WTC11 (cell line): ENCODE measurements around the gene EPHB3. TPM values are rescaled to one million over a fixed set of nuclear protein-coding genes. Genes with fewer than 3 reads are reported as not detected.

Source experiments
- ATAC-seq: fragments of 200-7000 bp; cut with Tn5 transposase; 2 replicates; pipeline ENCODE4 v1.10.0; 2021; ENCODE audit warnings: mild to moderate bottlenecking, moderate library complexity
- CTCF ChIA-PET: fragments of 300-600 bp; sonication (Branson Sonifier 250); formaldehyde crosslinking; loops from one replicate; lab custom pipeline; 2021; ENCODE audit warnings: antibody characterized with exemption; lab: Charles Lee
- POLR2A ChIA-PET: fragments of 350-600 bp; sonication (Branson Sonifier 250); formaldehyde crosslinking; loops from one replicate; lab custom pipeline; 2021; ENCODE audit warnings: antibody characterized with exemption; lab: Charles Lee
- DNase-seq: peaks from one replicate; pipeline ENCODE4 v3.0.0; 2021; ENCODE audit warnings: low spot score
- H3K27ac Mint-ChIP-seq: 2 replicates; pipeline ENCODE4 v1.8.0; 2021; ENCODE audit warnings: mixed read lengths
- H3K27me3 Mint-ChIP-seq: 2 replicates; pipeline ENCODE4 v1.8.0; 2021; ENCODE audit warnings: low read depth, mild to moderate bottlenecking, moderate library complexity, mixed read lengths
- H3K36me3 Mint-ChIP-seq: 2 replicates; pipeline ENCODE4 v1.8.0; 2021; ENCODE audit warnings: mixed read lengths
- H3K4me1 Mint-ChIP-seq: 2 replicates; pipeline ENCODE4 v1.8.0; 2022; ENCODE audit warnings: mixed read lengths
- H3K4me3 Mint-ChIP-seq: 2 replicates; pipeline ENCODE4 v1.8.0; 2021; ENCODE audit warnings: mild to moderate bottlenecking, moderate library complexity, mixed read lengths
- H3K9me3 Mint-ChIP-seq: 2 replicates; pipeline ENCODE4 v1.8.0; 2021; ENCODE audit warnings: mixed read lengths
- ARID4B ChIP-seq: sonication (generic); formaldehyde crosslinking; IDR thresholded peaks from 2 replicates; pipeline ENCODE4 v1.8.0; 2023; ENCODE audit warnings: missing genetic modification reagents, mild to moderate bottlenecking, borderline replicate concordance
- E2F5 ChIP-seq: sonication (generic); formaldehyde crosslinking; IDR thresholded peaks from 2 replicates; pipeline ENCODE4 v1.8.1; 2022; ENCODE audit warnings: mild to moderate bottlenecking, moderate library complexity, missing genetic modification reagents
- EMX1 ChIP-seq: fragments of 250-450 bp; sonication (Bioruptor Pico); IDR thresholded peaks from 2 replicates; pipeline ENCODE4 v1.8.0; 2021; ENCODE audit warnings: mild to moderate bottlenecking
- ETV6 ChIP-seq: sonication (generic); formaldehyde crosslinking; IDR thresholded peaks from 2 replicates; pipeline ENCODE4 v1.8.1; 2022; ENCODE audit warnings: mild to moderate bottlenecking, missing genetic modification reagents
- FOXJ3 ChIP-seq: sonication (generic); formaldehyde crosslinking; IDR thresholded peaks from 2 replicates; pipeline ENCODE4 v1.9.0; 2021; ENCODE audit warnings: missing genetic modification reagents, mild to moderate bottlenecking, borderline replicate concordance
- FOXP1 ChIP-seq: sonication (generic); formaldehyde crosslinking; IDR thresholded peaks from 2 replicates; pipeline ENCODE4 v1.8.0; 2022; ENCODE audit warnings: missing genetic modification reagents, mild to moderate bottlenecking, moderate library complexity, borderline replicate concordance
- GABPB1 ChIP-seq: sonication (generic); formaldehyde crosslinking; IDR thresholded peaks from 2 replicates; pipeline ENCODE4 v1.8.1; 2023; ENCODE audit warnings: mild to moderate bottlenecking, missing genetic modification reagents
- HMGXB4 ChIP-seq: sonication (generic); formaldehyde crosslinking; IDR thresholded peaks from 2 replicates; pipeline ENCODE4 v1.8.1; 2023; ENCODE audit warnings: mild to moderate bottlenecking, moderate library complexity, missing genetic modification reagents
- JAZF1 ChIP-seq: fragments of 250-450 bp; sonication (Bioruptor Pico); IDR thresholded peaks from 2 replicates; pipeline ENCODE4 v1.9.0; 2021; ENCODE audit warnings: moderate library complexity, mild to moderate bottlenecking, inconsistent platforms
- NFYB ChIP-seq: sonication (generic); formaldehyde crosslinking; conservative IDR thresholded peaks from 2 replicates; pipeline ENCODE4 v1.8.0; 2022; ENCODE audit warnings: low read depth, missing genetic modification reagents
- NR3C1 ChIP-seq: sonication (generic); formaldehyde crosslinking; conservative IDR thresholded peaks from 2 replicates; pipeline ENCODE4 v1.8.1; 2023; ENCODE audit warnings: low read depth, mild to moderate bottlenecking, missing genetic modification reagents
- OVOL2 ChIP-seq: fragments of 250-450 bp; sonication (Bioruptor Pico); IDR thresholded peaks from 2 replicates; pipeline ENCODE4 v1.9.0; 2021; ENCODE audit warnings: mild to moderate bottlenecking, borderline replicate concordance
- SOX15 ChIP-seq: fragments of 250-450 bp; sonication (Bioruptor Pico); IDR thresholded peaks from 2 replicates; pipeline ENCODE4 v1.9.0; 2021; ENCODE audit warnings: mild to moderate bottlenecking
- TCF7 ChIP-seq: sonication (generic); formaldehyde crosslinking; IDR thresholded peaks from 2 replicates; pipeline ENCODE4 v1.8.0; 2022; ENCODE audit warnings: mild to moderate bottlenecking, low read depth, missing genetic modification reagents, moderate library complexity
- TP53 ChIP-seq: sonication (generic); formaldehyde crosslinking; IDR thresholded peaks from 2 replicates; pipeline ENCODE4 v1.8.1; 2023; ENCODE audit warnings: mild to moderate bottlenecking, missing genetic modification reagents
- USF2 ChIP-seq: sonication (generic); formaldehyde crosslinking; IDR thresholded peaks from 2 replicates; pipeline ENCODE4 v1.8.1; 2023; ENCODE audit warnings: mild to moderate bottlenecking, missing genetic modification reagents, moderate library complexity
- ZMAT4 ChIP-seq: fragments of 250-450 bp; sonication (Bioruptor Pico); IDR thresholded peaks from 2 replicates; pipeline ENCODE4 v1.9.0; 2021; ENCODE audit warnings: mild to moderate bottlenecking
- ZNF512 ChIP-seq: sonication (generic); formaldehyde crosslinking; IDR thresholded peaks from 2 replicates; pipeline ENCODE4 v1.8.1; 2022; ENCODE audit warnings: missing genetic modification reagents, borderline replicate concordance
- total RNA-seq: library from RNA; stranded (reverse); gene quantifications from 3 replicates; pipeline ENCODE4 v1.2.3, GENCODE V29; 2021

EPHB3 gene
- total RNA-seq, 1 experiment from 2014 or later = 11.4 TPM

- TF ChIP-seq HMGXB4 (CRISPR knock-in tag) (no peak), JAZF1 (CRISPR knock-in tag) (no peak)
- TF ChIP-seq, all 79 proteins: peak for 0
These were observed 3.2 kb downstream of the EPHB3 start (continued) for GRCh38 chr3:184564685-184565385.

GRCh38 chr3:184565421-184566211 is 4.0 kb downstream of the EPHB3 start:
- no peak for TF ChIP-seq FOXJ3 (CRISPR knock-in tag)
- no peak for TF ChIP-seq SOX15 (CRISPR knock-in tag)
- no peak for TF ChIP-seq GABPB1 (CRISPR knock-in tag)
- TF ChIP-seq FOXP1 (CRISPR knock-in tag) = no peak
- no peak for TF ChIP-seq ZMAT4 (CRISPR knock-in tag)
- TF ChIP-seq OVOL2 (CRISPR knock-in tag) = no peak
- no peak for TF ChIP-seq ZNF512 (CRISPR knock-in tag)
- no peak for TF ChIP-seq ETV6 (CRISPR knock-in tag)
- no peak for TF ChIP-seq TP53 (CRISPR knock-in tag)
- no peak for TF ChIP-seq E2F5 (CRISPR knock-in tag)
- Mint-ChIP-seq H3K27ac (no peak overlapping the region), H3K9me3 (no peaks in the 10 kb centered on the region), H3K4me3 (peak overlapping the region; percentile 37; the same call in 1 of the 2 replicates), H3K36me3 (no peaks in the 10 kb centered on the region), H3K4me1 (peaks cover 61% of the 10 kb centered on the region), H3K27me3 (peaks cover 92% of the 10 kb centered on the region)
- no peak for ATAC-seq
- CTCF ChIA-PET = interaction anchor here (0.9 to 5.0 kb wide), 5 partner anchors 9 to 183 kb away, joined by 3 to 27 read pairs (median 4); no protein-coding TSS in a partner anchor
- POLR2A ChIA-PET = interaction anchor here (1.0 to 1.2 kb wide), 2 partner anchors 17 to 39 kb away, joined by 3 read pairs; no protein-coding TSS in a partner anchor
- no peak for DNase-seq

GRCh38 chr3:184566441-184567414 is 5.1 kb downstream of the EPHB3 start:
- ATAC-seq = no peak
- ChIA-PET CTCF (interaction anchor here (0.9 to 5.0 kb wide), 3 partner anchors 16 to 182 kb away, joined by 3 to 27 read pairs (median 3); no protein-coding TSS in a partner anchor), POLR2A (interaction anchor here (1.0 kb wide), 1 partner anchor 16 kb away, joined by 3 read pairs; no protein-coding TSS in a partner anchor)
- H3K9me3 Mint-ChIP-seq = no peaks in the 10 kb centered on the region
- H3K4me3 Mint-ChIP-seq = no peak overlapping the region
- DNase-seq = no peak
- H3K4me1 Mint-ChIP-seq = peaks cover 63% of the 10 kb centered on the region
- no peaks in the 10 kb centered on the region for H3K36me3 Mint-ChIP-seq
- H3K27me3 Mint-ChIP-seq = peaks cover 94% of the 10 kb centered on the region
- H3K27ac Mint-ChIP-seq = no peak overlapping the region
- TF ChIP-seq EMX1 (CRISPR knock-in tag) (no peak), ARID4B (CRISPR knock-in tag) (no peak), TCF7 (no peak), NR3C1 (CRISPR knock-in tag) (no peak), NFYB (CRISPR knock-in tag) (no peak), USF2 (CRISPR knock-in tag) (no peak)
